Activated T-cell treated with anti-CD3 and anti-CD28 coated beads, Interleukin-2, amount 50 U/mL, for 1 hour (primary cell): ENCODE results near the gene PTPRN2.

Source experiments
- DNase-seq: peaks from one replicate; pipeline ENCODE4 v3.0.0-alpha.2; 2020

Gene PTPRN2

DNA sequence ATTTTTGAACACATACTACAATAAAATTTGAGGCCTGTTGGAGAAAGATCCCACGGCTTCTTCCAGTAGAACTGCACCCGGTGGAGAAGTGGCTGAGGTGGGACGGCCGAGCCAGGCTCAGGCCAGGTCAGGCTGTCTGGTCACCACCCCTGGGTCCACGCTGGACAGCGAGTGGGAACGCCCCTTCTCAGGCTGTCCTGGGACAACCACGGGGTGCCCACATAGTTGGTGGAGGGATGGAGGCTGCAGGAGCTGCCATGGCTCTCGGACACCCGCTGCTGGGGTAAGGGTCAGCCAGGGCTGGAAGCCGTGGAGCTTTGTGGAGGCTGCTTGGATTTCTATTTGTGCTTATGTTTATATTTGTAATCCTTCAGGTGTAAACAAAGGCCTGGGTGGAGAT, 1044.3 kb downstream of the PTPRN2 start:
- no peak for DNase-seq

DNA sequence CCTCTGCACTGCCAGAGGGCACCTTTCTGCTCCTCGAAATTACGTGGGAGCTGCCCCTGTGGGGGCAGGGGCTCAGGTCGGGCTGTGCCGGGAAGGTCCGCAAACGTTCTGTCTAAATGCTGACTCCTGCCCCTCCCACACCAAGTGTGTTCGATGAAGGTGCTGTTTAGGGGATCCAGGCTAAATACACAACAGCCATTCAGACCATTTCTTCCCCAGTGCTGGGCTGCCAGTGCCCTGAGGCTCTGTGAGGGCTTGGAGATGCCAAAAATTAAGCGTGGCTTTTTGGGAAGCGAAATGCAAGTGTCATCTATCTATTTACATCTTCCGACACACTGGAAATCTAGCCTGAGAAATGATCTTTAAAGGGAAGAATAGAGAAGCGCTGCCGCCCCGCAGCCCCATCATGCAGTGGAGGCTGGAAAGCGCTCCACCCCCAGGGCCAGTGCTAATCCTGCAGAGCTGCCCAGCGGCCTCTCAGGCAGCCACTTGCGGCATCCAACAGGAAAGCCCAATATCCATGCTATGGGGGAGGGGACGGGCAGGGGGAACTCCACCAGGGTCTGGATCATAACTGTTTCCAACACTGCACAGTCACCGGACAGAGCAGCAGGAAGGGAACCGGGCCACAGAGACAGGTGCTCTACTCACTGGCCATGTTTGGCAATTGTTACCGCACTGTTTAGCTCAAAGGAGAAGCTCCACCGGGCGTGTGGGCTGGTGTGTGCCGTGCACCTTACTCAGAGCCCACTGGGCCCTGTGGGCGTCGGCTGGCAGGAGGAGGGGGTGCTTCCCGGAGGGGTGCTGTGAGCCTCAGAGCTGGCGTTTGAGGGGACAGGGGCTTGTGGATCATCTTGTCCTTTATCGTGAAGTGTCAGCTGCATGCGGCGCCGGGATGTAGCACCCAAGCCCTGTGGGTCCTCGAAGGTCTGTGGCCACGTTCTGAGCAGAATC, 1045.3 kb downstream of the PTPRN2 start:
- no peak for DNase-seq

DNA sequence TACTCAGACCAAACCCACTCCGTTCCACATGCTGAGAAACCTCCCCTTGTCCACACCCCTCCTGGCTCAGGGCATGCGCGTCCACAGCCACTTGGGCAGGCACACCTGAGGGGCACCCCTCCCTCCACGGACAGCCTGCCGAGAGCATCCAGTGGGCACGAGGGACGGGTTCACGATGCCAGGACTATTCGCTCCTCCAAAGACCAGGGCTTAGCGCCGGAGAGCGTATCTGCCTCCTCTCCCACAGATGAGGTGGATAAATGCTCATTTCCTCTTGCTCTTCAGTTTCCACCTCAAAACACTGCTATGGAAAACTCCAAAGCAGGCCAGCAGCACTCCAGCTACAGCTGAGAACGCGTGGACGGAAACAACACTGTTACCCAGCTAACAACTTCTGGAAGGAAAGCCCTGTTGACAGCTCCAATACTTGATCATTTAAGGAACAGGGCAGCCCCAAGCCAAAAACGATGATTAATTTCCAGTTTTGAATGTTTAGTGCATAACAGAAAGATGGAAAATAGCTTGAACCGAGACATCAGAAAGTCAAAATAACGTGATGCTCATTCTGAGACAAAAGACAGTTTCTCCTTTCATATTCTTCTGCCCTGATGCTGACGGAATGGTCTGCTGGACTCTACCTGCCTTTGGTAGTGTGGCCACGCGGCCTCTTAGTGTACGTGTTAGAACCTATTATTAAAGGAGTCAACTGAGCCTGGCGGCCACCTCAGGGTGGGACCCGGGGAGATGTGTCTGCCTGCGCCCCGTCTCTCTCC, 1046.1 kb downstream of the PTPRN2 start:
- DNase-seq, result no peak

- no peak for DNase-seq
Observed at GRCh38 chr7:157540606-157541294, 1046.9 kb downstream of the PTPRN2 start.

GRCh38 chr7:157540020-157540419, 1047.6 kb downstream of the PTPRN2 start:
- no peak for DNase-seq

DNA sequence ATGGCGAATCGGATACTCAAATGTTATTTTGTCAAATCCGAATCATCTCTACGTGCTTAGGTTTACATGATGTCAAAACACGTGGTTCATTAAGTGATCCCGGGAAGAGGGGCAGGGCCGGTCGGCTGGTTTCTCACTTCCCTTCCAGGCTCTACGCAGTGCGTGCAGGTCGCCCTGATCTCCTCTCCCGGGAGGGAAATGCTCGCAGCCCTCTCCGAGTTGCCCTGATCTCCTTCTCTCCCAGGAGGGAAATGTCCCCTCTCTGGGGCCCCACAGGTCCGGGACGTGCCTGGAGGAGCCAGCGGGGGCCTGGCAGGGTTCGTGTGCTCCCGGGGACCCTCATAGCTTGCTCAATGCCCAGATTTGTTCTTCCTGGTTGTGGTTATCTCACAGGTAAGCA, 1048.1 kb downstream of the PTPRN2 start:
- DNase-seq, result no peak

DNA sequence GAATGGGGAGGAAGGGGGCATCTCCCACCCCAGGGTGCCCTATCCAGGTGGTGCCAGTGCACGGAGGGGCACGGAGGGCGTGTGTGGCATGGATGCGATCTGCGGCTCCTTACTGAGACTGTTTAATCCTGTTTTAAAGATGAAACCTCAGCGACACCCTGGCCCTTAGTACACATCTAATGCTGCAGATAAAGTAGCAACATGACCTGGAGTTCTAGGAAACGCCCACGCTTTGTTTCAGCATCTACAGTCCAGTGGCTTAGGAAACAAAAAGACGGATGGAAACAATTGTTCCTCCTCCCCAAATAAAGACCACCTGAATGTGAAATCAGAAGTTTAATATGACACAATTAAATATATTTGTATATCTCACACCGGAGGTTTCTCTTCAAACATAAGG, 1048.9 kb downstream of the PTPRN2 start:
- DNase-seq, result no peak

DNA sequence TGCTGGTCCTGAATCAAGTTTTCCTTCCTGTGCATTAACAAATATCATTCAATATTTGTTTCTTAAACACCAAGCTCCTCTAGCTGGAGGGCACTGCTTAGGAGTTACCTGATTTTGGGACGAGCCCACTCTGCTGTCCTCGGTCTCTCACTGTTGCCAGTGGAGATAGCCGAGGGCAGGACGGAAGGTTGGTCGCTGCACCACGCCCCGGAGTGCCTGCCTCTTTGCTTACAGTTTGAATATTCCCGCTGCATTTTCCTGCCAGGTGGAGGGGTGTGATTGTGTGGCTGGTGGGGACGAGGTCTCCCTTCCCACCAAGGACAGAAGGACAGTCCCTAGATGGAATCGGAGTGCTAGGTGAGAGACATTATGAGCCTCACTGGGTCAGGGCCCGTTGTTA, 1049.3 kb downstream of the PTPRN2 start:
- no peak for DNase-seq

DNA sequence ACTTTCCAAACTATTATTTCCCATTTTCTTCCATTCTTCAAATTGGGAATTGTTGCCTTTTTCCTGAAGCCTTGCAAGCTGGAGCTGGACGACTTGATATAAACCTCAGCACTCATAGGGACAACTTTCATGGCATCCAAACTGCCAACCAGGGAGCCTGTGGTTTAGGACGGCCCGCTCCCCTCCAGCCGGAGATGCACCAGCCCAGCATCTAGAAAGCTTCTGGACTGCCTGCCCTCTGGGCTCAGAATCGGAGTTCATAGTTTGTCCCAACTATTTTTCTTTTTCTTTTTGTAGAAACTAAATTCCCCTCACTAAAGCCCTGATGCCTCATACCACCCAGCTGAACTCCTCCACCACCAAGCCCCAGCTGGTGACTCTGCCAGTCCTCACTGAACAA, 1050.6 kb downstream of the PTPRN2 start:
- DNase-seq, result no peak

DNA sequence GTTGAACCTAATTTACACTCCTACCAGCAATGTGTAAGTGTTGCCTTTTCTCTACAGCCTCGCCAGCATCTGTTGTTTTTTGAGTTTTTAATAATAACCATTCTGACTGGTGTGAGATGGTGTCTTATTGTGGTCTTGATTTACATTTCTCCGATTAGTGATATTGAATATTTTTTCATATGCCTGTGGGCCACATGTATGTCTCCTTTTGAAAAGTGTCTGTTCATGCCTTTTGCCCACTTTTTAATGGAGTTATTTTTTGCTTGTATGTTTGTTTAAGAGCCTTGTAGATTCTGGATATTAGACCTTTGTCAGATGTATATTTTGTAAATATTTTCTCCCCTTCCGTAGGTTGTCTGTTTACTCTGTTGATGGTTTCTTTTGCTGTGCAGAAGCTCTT, 1055.6 kb downstream of the PTPRN2 start:
- no peak for DNase-seq

GRCh38 chr7:157529768-157530560, 1057.7 kb downstream of the PTPRN2 start:
- DNase-seq, result peak; percentile 8

DNA sequence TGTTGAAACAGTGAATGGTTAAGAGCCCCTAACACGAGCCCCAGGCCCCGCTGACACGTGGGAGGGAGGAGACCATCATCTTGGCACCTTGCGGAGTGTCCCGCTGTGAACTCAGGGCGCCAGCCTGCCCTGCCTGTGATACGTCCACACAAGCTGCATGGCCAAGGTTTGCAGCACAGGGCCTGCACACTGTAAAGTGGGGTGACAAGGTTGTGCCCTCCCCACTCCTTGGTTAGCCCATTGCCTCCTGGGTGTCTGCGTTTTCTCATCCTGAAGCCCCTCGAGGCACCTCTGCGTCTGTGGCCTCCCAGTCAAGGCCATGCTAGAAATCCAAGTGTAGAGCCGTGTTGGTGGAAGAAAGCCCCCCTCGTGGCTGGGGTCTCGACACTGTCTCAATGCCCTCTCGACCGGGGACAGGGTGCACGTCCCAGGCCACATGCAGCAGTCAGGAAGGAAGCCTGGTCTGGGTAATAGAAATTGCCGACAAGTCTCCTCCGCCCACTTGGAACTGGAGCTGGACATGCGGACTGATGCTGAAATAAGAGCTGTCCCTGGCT, 1058.8 kb downstream of the PTPRN2 start:
- DNase-seq, result peak; percentile 15

GRCh38 chr7:157527686-157528085, 1059.9 kb downstream of the PTPRN2 start:
- DNase-seq, result peak; percentile 9

- peak; percentile 0 for DNase-seq
Observed at GRCh38 chr7:157526913-157527634, 1060.5 kb downstream of the PTPRN2 start.

- peak; percentile 14 for DNase-seq
Observed at GRCh38 chr7:157526005-157526912, 1061.4 kb downstream of the PTPRN2 start.

DNA sequence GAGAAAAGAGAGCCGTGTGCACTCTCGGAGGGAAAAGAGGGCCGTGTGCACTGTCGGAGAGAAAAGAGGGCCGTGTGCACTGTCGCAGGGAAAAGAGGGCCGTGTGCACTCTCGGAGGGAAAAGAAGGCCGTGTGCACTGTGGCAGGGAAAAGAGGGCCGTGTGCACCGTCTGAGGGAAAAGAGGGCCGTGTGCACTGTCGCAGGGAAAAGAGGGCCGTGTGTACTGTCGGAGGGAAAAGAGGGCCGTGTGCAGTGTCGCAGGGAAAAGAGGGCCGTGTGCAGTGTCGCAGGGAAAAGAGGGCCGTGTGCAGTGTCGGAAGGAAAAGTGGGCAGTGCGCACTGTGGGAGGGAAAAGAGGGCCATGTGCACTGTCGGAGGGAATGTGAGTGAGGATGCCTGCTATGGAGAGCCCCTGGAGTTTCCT, 1062.1 kb downstream of the PTPRN2 start:
- DNase-seq, result no peak

DNA sequence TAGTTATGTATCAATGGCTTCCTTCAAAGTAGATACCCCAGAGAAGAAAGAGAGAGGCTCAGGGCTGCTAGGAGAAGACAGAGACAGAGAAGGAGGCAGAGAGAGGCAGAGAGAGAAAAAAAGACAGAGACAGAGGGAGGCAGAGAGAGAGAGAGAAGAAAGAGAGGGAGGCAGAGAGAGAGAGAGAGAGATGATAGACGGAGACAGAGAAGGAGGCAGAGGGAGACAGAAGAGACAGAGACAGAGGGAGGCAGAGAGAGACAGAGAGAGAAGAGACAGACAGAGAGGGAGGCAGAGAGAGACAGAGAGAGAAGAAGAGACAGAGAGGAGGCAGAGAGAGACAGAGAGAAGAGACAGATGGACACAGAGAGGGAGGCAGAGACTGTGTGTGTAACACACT, 1062.9 kb downstream of the PTPRN2 start:
- no peak for DNase-seq

DNA sequence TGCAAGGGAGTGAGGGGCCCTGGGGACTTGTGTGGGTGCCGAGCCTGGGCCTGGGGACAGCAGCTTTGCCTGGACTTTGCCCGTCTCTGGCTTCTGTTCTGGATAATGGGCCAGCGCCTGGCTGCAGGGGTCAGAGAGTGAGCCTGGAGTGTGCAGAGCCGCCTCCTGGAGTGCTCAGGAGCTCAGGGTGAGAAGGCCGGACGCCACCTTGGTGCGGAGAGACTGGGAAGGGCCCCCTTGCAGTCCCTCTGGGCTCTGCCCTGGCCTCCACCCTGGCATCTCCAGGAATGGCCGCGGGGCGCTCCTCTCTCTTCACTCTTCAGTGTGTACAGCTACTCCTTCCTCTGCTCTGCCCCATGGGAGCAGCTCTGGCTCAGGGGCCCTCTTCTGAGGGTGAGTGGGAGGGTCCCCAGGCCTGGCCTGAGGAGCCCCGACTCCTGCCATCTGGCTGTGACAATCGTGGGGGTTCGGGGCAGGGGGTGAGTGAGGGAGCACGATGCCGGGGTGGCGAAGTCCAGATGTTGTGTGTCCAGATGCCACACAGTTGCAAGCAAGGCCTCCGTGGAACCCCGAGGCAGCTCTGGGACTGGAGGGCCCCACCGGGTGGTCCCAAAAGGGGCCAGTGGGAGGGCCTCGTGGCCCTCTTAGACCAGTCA, 1063.7 kb downstream of the PTPRN2 start:
- DNase-seq, result peak; percentile 13

DNA sequence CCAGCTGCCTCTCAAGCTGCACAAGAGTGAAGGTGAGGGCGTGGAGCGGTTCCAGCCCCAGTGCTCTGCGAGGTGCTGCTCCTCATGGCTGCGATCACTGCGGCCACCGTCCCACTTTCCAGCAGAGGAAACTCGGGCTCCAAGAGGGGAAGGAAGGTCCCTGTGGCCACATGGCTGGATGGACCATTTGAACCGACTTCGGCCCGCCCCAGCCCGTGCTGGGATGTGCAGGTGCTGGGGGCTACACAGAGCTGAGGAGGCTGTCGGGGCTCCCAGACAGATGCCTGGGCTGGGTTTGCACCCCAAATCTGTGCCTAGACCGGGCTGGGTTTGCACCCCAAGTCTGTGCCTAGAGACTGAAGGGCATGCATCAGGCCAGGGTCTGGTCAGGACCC, 1064.3 kb downstream of the PTPRN2 start:
- DNase-seq, result no peak

DNA sequence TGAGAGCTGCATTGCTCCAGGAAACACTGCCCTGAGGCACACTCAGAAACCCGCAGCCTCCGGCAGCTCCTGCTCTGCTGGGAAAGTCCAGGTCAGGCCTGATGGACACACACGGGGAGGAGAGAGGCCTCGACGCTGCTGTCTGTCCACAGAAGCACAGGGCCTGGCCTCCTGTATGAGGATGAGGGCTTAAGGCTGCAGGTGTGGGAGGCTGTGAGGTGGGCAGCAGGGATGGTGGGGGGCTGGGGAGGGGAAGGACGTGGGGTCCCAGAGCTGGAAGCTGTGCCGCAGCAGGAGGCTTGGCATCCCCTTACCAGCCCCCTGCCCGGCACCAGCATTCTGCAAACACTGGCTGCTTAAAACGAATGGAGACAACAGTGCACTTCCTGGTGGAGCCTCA, 1064.7 kb downstream of the PTPRN2 start:
- peak; percentile 6 for DNase-seq
